C4-2B (cell line): ENCODE measurements around the gene TMEM207.

ENCODE experiments used
- ZFX ChIP-seq: fragments of 450-650 bp; IDR thresholded peaks from 2 replicates; pipeline ENCODE4 v1.6.1; 2017
- TF ChIP-seq, protein P1 (sequence below): fragments of 450-650 bp; conservative IDR thresholded peaks from 2 replicates; pipeline ENCODE4 v1.5.1; 2017; ENCODE audit warnings: mild to moderate bottlenecking

DNA sequence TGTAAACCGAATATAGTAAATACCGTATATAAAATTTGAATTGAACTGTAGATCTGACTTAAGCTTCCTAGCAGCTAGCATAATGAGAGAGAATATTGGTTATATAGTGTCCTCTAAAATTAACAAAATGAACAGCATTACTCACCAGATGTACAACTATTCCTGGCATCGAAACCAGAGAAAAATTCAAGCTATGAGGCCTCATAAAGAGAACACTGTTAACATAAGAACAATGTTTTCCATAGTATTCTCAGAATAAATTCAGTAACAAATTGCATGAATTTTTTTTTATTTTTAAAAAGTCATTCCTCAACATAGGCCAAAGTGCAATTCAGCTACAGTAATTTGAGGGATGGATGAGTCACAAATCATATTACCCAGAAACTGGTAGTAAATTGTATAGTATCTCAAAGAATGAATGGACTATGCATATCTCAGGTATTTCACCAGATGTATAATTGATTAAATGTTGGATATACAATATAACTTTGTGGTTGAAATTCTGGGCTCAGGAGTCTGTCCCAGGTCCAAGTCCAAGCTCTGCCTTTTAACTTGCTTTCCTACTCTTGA, 5.0 kb downstream of the TMEM207 start:
- TF ChIP-seq, protein P1, sequence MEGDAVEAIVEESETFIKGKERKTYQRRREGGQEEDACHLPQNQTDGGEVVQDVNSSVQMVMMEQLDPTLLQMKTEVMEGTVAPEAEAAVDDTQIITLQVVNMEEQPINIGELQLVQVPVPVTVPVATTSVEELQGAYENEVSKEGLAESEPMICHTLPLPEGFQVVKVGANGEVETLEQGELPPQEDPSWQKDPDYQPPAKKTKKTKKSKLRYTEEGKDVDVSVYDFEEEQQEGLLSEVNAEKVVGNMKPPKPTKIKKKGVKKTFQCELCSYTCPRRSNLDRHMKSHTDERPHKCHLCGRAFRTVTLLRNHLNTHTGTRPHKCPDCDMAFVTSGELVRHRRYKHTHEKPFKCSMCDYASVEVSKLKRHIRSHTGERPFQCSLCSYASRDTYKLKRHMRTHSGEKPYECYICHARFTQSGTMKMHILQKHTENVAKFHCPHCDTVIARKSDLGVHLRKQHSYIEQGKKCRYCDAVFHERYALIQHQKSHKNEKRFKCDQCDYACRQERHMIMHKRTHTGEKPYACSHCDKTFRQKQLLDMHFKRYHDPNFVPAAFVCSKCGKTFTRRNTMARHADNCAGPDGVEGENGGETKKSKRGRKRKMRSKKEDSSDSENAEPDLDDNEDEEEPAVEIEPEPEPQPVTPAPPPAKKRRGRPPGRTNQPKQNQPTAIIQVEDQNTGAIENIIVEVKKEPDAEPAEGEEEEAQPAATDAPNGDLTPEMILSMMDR, result no peak
- no peak for TF ChIP-seq ZFX
